M059J (cell line): ENCODE measurements around the gene MMP2. TPM values are rescaled to one million over a fixed set of nuclear protein-coding genes. Genes with fewer than 3 reads are reported as not detected.

ENCODE experiments used
- DNase-seq: peaks from one replicate; pipeline ENCODE4 v3.0.0-alpha.2; 2012; ENCODE audit warnings: low read depth
- total RNA-seq: library from RNA; depleted of rRNA; stranded (reverse); fragments of >200 nt; shearing (Covaris generic); gene quantifications from 2 replicates; pipeline ENCODE4 v1.2.3, GENCODE V29; 2014; rRNA removed

The MMP2 gene
- 108 and 198 TPM in 2 replicates for total RNA-seq

DNA sequence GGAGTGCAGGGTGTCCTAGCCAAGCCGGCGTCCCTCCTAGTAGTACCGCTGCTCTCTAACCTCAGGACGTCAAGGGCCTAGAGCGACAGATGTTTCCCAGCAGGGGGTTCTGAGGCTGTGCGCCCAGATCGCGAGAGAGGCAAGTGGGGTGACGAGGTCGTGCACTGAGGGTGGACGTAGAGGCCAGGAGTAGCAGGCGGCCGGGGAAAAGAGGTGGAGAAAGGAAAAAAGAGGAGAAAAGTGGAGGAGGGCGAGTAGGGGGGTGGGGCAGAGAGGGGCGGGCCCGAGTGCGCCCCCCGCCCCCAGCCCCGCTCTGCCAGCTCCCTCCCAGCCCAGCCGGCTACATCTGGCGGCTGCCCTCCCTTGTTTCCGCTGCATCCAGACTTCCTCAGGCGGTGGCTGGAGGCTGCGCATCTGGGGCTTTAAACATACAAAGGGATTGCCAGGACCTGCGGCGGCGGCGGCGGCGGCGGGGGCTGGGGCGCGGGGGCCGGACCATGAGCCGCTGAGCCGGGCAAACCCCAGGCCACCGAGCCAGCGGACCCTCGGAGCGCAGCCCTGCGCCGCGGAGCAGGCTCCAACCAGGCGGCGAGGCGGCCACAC is at the start of gene MMP2:
Gene MMP2 (plus strand): TSS at position 372 of the 603 bp plus-strand sequence. CDS start 282 bp downstream, outside the sequence.
- peak; percentile 64 for DNase-seq

DNA sequence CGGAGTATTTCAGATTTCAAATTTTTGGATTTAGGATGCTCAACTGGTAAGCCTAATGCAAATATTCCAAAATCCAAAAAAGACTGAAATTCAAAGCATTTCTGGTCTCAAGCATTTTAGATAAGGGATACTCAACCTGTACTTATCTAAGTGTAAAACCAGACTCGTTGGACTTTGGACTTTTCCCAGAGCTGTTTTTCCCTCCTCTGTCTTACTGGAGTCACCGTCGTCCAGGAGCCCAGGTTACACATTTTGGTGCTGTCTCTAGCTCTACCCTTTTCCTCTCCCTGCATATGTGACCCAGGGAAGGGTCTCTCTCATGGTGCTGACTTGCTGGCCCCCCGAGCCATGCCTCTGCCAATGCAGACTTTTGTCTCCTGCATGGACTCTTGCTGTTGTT is 46.0 kb upstream of the MMP2 start:
- no peak for DNase-seq

- DNase-seq = no peak
Measured at GRCh38 chr16:55433535-55433934, 45.5 kb upstream of the MMP2 start.

GRCh38 chr16:55434000-55434399 is 45.0 kb upstream of the MMP2 start:
- no peak for DNase-seq

GRCh38 chr16:55435387-55435786 is 43.6 kb upstream of the MMP2 start:
- no peak for DNase-seq

GRCh38 chr16:55436587-55436986 is 42.4 kb upstream of the MMP2 start:
- no peak for DNase-seq

DNA sequence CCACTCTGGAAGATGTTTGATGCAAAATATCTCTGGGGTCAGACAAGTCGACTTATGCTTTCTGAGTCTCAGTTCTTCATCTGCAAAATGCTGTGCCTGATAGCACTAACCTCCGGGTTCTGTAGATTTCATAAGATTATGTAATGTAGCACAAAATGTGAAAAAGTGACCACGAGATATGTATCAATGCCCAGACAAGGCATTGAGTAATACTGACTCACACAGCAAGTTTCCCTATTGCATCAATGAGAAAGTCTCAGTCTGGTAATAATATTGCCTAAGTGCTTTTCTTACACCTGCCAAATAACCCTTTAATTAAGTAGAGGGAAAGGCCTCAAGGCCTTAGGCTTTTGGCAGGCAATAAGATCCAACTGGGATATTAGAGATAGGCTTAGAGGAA is 41.4 kb upstream of the MMP2 start:
- no peak for DNase-seq

GRCh38 chr16:55438281-55438680 is 40.7 kb upstream of the MMP2 start:
- DNase-seq = no peak

- no peak for DNase-seq
Measured at GRCh38 chr16:55439101-55439690, 39.8 kb upstream of the MMP2 start.

DNA sequence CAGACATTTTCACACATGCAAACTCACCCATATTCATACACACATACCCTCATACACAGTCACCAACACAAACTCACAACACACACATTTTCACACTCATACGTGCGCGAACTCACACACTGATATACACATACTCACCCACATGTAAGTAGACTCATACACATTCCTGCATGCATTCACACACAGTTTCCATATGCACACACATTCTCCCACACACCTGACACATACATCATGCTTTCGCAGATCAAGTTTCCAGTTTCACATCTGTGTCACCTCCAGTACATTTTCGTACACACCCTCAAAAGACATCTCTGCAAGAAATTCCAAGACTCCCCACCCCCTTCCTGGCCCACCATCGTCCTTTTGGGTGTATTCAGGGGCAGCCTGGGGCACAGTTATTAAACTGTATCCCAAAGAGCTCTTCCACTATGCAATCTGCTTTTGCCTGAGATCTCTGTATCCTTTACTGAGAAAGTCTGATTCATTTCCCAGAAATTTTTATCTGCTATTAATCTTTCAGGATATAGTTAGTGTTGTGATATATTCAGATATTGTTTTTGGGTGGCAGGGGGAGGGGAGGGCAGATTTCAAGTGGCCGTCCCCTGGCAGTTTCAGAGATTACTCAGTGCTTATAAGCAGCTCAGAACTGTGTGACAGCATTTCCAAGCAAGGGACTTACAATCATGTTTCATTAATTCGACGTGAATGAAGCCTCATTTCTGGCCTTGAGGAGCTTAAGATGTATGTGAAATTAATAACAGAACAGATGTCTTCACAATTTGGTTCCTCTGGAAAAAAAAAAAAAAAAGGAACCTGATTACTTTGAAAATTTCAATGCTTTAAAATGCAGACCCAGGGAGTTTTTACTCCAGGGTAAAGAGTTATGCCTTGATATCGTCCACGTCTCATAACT is 35.3 kb upstream of the MMP2 start:
- no peak for DNase-seq

DNA sequence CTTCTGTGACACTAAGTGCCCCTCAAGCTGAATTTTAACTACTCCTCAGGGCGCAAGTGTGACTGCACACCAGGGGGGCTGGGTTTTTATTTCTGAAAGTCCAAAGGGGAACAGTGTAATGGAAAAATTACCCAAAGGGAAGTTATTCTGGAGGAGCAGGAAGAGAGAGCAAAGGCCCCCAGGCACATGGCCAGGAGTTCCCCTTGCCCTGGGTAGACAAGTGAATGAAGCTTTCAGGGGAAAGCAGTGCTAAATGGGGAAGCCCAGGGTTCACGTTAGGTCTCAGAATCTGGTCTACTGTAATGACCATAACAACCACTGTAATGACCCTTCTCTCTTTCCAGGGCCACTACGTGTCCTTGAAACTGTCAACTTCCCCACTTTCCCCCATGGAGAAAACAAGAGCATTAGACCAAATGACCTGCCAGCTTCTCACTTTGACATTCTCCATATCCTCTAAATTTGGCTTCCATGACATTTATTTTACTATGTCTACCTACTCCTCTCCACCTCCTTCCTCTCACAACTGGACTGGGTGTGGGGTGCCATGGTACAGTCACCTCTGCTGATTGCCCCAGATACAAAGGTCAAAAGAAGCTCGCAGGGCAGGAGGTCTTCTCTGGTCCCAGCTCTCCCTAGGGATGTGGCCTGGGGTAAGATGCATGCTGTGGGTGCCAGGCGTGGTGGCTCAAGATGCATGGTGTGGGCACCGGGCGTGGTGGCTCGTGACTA is 34.1 kb upstream of the MMP2 start:
- no peak for DNase-seq

DNA sequence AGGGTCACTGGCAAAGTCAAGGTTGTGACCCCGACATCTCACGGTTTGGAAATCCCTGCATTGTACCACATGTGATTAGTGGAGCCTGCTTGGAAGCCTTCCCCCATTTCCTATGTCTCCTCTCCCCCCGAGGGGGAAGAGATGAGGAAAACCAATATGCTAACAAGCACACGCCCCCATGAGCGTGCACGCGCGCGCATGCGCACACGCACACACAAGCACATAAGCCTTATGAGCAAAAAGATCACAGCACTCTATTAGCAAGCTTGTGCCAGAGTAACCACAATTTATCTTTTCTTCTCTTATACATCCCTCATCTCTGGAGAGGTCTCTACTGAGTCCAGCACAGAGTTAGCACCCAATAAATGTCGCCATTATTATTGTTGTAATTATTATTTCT is 31.8 kb upstream of the MMP2 start:
- no peak for DNase-seq

DNA sequence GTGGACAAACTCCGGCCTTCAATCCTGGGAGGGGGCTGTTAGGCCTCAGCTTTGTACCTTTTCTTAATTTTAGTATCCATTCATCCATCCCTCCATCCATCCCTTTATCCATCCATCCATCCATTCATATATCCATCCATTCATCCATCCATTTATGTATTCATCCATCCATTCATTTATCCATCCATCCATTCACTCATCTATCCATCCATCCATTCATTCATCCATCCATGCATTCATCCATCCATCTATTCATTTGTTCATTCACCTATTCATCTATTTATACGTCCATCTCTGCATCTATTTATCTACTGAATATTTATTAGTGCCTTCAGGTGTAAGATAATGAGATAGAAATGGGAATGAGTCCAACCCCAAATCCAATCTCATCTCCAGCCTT is 26.0 kb upstream of the MMP2 start:
- no peak for DNase-seq

DNA sequence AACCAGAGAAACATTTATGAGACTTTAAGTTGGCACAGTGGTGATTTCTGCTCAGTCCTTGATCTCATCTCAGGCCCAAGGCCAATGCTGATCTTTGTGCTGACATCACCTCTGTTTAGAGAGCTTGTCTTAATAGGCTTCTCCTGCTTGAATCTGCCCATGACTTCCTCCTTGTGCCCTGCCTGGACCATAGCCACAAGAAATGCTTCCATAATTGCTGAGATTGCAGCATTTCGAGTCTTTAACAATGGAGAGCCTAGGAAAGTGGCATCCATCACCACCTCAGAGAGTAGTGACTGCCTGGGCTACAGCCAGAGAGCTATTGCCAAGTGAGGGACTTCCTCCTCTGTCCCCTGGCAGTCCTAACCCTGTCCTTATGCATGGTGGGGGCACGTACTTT is 25.1 kb upstream of the MMP2 start:
- DNase-seq = no peak

DNA sequence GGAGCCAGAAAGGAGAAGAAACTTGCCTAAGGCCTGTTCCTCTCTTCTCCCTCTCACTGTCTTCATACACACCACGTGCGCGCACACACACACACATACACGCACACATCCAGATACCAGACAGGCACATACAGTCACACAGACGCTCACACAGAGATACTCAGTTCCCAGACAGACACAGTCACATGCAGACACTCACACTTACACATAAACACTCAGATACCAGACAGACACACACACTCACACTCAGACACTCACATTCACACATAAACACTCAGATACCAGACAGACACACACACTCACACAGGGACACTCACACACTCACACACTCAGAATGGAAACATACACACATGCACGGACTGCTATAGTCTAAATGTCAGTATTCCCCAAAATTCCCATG is 24.1 kb upstream of the MMP2 start:
- DNase-seq = no peak

- DNase-seq = no peak
Measured at GRCh38 chr16:55462241-55462640, 16.8 kb upstream of the MMP2 start.

- DNase-seq = no peak
Measured at GRCh38 chr16:55464375-55464774, 14.6 kb upstream of the MMP2 start.

DNA sequence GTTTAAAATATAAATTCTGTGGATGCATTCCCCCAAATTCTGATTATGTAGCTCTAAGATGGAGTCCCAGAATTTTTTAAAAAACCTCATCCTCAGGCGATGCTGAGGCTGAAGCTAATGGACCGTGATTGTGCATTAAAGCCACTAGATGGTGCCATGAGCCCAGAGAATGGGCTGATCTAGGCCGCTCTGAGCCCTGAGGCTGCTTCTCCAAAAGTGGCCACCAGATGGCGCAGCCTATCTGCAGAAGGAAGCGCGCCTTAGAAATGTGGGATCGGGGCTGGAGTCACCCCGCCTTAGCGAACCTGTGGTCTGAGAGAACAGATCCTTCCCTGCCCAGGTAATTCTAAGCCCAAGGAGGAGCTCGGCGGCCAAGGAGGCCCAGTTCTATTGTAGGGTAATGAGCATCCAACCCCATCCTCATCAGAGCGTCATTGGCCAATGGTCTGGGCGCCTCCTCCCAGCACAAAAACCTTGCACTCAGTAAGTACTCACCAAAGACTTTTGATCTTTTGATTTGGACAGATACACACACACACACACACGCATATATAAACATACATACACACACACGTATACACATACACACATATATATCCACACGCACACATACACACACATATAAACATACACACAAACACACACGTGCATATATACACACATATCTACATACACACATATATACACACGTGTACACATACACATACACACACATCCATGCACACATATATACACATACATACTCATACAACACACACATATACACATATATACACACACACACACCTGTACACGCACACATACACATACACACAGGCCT is 13.7 kb upstream of the MMP2 start:
- DNase-seq = peak; percentile 77

GRCh38 chr16:55466209-55466608 is 12.8 kb upstream of the MMP2 start:
- DNase-seq = no peak

- no peak for DNase-seq
Measured at GRCh38 chr16:55467898-55468297, 11.1 kb upstream of the MMP2 start.

DNA sequence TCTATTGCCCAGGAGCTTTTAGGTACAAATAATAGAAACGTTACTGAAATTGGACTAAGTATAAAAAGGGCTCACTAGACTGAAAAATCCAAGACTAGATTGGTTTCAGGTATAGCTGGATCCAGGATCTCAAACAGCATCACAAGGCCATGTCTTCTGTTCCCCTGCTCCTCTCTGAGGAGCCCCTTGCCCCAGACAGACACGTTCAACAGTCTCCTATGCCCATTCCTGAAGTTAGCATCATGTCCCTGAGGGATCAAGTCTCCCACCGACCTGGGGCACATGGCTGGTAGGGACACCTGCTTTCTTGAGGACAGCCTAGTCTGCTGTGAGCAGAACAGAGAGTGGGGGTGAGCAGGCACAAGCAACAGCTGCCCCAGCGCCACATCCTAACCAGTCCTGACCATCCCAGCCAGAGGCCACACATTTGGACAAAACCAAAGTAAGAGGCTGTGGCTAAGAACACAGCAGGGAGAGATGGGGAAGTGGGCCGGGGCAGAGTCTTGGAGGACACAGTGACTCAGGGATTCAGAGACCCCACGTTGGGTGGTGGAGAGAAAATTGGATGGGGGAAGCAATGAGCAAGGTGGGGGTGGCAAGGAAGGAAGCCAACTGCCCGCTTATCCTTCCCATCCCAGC is 10.5 kb upstream of the MMP2 start:
- DNase-seq = no peak
